Kidney glomerular epithelial cell (primary cell): ENCODE measurements around the gene RAPGEF2.
"Not testable (repeated sequence)": the region's sequence is repeated elsewhere in the genome, so short reads cannot be mapped to it uniquely, and the experiment has no call there.

Experiments used
- DNase-seq: peaks from one replicate; lab custom pipeline; 2025; lab: John Stamatoyannopoulos, UW

Gene RAPGEF2

DNA sequence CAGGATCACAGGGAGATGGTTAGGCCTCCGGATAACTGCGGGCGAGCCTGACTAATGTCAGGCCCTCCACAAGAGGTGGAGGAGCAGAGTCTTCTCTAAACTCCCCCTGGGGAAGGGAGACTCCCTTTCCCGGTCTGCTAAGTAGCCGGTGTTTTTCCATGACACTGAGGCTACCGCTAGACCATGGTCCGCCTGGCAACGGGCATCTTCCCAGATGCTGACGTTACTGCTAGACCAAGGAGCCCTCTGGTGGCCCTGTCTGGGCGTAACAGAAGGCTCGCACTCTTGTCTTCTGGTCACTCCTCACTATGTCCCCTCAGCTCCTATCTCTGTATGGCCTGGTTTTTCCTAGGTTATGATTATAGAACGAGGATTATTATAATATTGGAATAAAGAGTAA lies 213.0 kb downstream of the RAPGEF2 start:
- DNase-seq = not testable (repeated sequence)

DNA sequence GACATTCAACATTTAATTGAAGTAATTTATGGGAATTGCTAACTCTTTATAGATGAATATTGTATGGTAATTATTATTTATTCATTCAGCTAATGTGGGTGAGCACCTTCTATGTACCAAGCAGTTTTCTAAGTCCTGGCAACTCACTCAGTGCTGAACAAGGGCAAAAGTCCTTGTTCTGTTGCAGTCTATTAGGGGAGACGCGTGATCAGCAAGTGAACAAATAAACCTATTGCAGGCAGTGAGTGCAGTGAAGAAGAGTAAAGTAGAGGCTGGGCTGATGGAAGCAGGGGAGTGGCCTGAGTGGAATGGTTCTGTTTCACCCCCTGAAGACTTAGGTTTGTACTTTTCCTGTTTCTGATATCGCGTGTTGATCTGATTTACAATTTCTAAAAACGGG lies 214.3 kb downstream of the RAPGEF2 start:
- DNase-seq = no peak

DNA sequence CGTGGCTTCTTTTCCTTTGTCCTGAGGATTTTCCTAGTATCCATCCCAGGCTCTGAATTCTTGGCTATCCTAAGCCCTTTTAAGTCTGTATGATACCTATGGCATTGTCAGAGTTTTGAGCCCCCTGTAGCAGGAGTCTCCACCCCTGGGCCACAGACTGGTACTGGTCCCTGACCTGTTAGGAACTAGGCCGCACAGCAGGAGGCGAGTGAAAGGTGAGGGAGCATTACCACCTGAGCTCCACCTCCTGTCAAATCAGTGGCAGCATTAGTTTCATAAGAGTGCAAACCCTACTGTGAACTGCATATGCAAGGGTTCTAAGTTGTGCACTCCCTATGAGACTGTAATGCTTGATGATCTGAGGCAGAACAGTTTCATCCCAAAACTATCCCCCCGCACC lies 216.1 kb downstream of the RAPGEF2 start:
- DNase-seq = no peak

DNA sequence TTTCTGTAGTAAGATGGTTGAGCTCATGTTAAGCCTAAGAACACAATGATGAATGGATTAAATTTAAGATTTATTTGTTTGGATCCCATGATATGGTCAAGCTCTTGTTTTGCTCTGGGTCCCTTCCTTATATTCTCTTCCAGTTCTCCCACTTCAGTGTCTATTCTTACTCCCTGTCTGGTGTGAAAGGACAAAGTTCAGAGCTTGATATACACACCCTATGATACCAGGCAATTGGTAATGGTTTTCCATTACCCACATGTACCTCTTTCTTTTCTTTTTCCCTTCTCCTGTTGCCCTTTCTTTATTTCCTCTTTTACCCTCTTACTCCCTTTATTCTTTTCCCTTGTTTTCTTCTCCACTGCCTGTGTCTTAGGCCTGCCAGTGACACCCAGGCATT lies 223.6 kb downstream of the RAPGEF2 start:
- DNase-seq = no peak

DNA sequence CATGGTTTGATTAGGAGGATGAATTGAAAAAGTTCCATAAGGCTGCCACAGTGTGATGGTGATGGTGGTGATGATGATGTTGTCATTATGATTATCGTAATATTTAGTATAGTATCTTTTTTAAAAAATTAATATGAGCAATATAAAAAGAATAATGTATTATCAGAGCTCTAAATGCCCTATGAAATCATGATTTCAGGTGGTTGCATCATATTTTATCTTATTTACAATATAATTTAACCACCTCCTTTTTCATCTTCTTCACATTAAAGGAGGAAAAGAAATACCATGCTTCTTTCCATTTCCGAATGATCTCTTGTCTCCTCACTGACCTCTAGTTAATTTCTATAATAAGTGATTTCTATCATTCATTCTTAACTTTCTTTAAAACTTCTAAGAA lies 225.9 kb downstream of the RAPGEF2 start:
- no peak for DNase-seq

DNA sequence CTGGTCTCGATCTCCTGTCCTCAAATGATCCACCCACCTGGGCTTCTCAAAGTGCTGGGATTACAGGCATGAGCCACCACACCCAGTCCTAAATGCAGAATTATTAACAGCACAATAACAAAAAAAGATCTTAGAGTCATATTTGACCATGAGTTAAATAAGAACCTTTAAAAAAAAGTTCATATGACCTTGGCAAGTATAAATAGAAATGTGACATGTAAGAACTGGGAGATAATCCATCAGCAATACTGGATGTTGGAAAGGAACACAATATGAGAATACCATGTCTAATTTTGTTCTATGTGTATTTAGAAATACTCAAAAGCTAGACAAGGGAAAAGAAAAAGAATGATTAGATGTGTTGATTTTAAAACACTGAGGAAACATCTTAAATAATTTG lies 231.6 kb downstream of the RAPGEF2 start:
- no peak for DNase-seq

DNA sequence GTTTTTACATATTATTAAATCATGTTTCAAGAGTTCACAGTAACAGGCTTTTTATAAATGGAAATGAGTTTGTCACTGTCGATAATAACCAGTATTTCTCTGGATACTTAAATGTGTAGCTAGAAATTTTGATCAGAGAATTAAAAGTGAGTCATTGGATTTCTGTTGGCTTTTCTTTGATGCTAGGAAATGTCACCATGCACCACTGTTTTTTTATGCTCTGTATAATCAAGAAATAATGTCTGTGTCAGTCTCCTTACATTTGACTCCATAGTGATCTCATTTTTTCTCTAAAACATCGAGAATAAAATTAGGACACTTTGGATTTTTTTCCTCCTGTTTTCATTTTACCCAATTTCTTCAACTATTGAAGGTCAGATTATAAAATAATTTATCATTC lies 234.2 kb downstream of the RAPGEF2 start:
- DNase-seq = no peak

DNA sequence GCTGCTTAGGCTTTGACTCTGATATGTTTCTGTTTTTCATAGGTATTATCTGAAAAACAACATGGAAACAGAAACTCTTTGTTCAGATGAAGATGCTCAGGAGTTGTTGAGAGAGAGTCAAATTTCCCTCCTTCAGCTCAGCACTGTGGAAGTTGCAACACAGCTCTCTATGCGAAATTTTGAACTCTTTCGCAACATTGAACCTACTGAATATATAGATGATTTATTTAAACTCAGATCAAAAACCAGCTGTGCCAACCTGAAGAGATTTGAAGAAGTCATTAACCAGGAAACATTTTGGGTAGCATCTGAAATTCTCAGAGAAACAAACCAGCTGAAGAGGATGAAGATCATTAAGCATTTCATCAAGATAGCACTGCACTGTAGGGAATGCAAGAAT lies 238.6 kb downstream of the RAPGEF2 start:
- no peak for DNase-seq

DNA sequence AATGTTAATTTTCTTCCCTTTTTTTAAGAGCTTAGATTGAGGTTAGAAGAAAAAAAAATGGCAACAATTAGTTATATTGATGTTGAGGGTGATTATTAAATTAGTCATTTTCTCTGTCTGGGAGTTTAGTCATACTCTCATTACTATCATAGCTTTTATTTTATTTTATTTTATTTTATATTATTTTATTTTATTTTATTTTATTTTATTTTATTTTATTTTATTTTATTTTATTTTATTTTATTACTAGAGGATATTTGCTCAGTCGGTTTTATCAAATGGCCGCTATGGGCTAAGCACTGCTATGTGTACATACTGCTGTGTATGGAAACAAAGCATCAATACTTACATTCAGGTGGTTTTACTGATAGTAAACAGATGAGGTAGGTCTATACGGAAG lies 239.5 kb downstream of the RAPGEF2 start:
- no peak for DNase-seq

DNA sequence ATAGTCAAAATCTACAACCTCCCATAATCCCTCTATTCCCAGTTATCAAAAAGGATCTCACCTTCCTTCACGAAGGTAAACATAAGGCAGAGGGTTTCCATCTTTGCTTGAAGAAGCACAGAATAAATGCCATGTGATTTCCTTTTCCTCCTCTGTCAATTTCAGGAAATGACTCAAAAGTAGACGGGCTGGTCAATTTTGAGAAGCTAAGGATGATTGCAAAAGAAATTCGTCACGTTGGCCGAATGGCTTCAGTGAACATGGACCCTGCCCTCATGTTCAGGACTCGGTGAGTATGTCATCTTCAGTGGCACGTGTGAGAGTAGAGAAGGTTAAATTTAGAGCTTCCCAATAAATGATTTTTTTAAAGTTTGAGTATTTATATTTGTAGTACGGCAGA lies 240.2 kb downstream of the RAPGEF2 start:
- DNase-seq = no peak

DNA sequence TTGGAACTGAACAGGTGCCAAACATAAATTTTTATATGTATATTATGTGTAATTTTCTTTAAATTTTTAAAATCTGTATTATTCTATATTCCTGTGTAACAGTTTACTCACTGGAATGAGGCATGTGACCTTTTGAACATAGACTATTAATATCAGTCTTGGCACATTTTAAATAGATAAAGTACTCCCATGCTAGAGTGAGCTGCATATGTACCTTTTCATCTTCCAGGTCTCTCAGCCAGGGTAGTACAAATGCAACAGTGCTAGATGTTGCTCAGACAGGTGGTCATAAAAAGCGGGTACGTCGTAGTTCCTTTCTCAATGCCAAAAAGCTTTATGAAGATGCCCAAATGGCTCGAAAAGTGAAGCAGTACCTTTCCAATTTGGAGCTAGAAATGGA lies 242.0 kb downstream of the RAPGEF2 start:
- DNase-seq = no peak

DNA sequence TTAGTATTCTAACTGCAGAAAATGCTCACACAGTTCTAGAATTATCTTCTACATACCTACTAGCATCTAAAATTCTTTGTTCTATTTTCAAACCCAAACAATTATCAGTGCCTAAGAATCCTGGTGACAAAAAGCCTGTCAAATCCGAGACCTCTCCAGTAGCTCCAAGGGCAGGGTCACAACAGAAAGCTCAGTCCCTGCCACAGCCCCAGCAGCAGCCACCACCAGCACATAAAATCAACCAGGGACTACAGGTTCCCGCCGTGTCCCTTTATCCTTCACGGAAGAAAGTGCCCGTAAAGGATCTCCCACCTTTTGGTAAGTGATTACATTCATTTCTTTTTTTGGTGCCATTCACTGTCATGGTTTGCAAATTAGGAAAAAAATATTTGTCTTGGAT lies 243.8 kb downstream of the RAPGEF2 start:
- no peak for DNase-seq

DNA sequence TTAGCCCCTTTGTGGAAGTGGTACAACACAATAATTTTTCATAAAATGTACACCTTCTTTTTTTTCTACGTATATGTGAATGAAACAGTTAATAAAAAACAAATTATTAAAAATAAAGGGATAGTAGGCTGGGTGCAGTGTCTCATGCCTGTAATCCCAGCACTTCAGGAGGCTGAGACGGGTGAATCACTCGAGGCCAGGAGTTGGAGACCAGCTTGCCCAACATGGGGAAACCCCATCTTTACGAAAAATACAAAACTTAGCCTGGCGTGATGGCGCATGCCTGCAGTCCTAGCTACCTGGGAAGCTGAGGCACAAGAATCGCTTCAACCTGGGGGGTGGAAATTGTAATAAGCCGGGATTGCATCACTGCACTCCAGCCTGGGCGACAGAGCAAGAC lies 244.9 kb downstream of the RAPGEF2 start:
- no peak for DNase-seq

DNA sequence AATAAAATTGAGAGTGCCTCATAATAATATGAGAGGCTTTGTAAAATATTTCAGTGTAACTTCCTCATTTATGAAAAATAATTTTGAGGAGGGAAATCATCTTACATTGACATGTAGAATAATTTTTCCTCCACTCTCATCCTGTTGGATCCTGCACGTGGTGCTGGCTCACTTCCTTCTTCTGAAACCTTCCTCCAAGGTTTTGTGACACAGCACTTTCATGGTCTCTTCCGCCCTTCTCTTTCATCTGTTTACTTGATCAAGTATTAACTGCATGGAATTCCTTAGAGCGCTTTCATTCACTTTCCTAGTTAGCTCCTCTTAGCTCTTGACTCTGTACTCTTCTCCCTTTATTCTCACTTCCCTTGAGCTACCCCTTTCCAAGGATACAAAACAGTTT lies 246.5 kb downstream of the RAPGEF2 start:
- DNase-seq = no peak

DNA sequence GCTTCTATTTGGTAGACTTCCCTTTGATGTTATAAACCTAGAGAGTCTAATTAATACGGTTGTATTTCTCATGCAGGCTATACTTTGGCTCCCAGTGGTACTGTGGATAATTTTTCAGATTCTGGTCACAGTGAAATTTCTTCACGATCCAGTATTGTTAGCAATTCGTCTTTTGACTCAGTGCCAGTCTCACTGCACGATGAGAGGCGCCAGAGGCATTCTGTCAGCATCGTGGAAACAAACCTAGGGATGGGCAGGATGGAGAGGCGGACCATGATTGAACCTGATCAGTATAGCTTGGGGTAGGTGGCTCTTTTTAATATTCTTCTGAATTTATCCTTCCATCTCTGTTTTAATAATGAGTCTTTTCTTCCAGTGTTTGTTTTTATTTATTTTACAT lies 249.7 kb downstream of the RAPGEF2 start:
- no peak for DNase-seq

DNA sequence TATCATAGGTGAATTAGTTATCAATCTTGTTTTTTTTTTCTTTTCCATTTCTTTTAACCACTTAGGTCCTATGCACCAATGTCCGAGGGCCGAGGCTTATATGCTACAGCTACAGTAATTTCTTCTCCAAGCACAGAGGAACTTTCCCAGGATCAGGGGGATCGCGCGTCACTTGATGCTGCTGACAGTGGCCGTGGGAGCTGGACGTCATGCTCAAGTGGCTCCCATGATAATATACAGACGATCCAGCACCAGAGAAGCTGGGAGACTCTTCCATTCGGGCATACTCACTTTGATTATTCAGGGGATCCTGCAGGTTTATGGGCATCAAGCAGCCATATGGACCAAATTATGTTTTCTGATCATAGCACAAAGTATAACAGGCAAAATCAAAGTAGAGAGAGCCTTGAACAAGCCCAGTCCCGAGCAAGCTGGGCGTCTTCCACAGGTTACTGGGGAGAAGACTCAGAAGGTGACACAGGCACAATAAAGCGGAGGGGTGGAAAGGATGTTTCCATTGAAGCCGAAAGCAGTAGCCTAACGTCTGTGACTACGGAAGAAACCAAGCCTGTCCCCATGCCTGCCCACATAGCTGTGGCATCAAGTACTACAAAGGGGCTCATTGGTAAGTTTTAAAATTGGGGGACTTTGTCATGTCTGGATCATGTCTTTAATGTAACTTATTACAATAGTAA lies 250.7 kb downstream of the RAPGEF2 start:
- DNase-seq = no peak

DNA sequence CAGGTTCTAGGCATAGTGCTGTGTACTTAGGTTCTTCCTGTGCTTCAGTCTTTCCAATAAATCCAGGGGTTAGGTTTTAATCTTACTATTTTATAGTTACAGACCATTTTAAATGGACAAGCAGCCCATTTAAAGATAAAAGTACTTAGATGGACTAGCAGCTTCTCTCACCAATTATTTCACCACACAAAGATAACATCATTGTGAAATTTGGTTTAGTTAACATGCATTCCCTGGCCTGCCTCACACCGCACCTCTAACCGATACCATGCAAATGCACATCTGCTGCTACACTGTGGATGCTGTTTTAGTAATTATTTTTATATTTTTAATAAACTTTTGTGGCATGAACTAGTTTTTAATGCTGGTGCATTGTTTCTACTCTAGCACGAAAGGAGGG lies 252.6 kb downstream of the RAPGEF2 start:
- DNase-seq = no peak

DNA sequence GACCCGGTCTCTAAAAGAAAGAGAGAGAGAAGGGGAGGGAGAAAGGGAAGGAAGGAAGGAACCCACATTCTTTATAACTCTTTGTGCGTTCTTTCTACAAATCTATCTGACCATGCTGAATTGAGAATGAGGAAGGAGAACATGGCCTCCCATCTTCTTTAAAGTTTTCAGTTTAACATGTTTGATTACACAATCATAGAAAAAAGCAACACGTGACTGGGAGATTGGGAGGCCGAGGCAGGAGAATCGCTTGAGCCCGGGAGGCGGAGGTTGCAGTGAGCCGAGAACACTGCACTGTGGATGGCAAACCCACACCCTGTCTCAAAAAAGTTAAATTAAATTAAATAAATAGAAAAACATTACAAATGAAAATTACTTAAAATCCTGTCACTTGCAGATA lies 254.5 kb downstream of the RAPGEF2 start:
- no peak for DNase-seq

DNA sequence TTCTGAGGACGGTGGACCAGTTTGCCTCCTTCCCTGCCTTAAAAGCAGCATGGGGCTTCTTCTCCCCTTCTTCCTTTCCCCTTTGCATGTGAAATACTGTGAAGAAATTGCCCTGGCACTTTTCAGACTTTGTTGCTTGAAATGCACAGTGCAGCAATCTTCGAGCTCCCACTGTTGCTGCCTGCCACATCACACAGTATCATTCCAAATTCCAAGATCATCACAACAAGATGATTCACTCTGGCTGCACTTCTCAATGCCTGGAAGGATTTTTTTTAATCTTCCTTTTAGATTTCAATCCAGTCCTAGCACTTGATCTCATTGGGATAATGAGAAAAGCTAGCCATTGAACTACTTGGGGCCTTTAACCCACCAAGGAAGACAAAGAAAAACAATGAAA lies 255.3 kb downstream of the RAPGEF2 start:
- DNase-seq = peak; percentile 40

DNA sequence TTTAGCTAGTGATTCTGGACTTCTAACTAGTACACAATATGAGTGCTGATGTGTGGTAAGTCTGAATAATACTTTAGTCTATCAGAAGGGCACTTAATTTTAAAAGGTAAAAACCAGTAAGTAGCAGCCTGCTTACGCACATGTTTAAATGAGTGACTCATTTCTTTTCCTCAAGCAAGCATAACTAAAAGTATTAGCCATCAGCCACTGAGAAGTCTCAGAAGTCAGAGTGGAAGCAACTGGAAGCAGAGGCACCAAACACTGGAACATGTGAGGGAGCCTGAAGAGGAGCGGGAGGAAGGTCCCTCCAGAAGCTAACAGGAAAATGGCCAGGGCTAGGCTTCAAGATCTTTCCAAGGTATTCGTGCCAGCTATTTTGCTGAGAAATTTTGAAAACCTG lies 257.7 kb downstream of the RAPGEF2 start:
- DNase-seq = peak; percentile 39

DNA sequence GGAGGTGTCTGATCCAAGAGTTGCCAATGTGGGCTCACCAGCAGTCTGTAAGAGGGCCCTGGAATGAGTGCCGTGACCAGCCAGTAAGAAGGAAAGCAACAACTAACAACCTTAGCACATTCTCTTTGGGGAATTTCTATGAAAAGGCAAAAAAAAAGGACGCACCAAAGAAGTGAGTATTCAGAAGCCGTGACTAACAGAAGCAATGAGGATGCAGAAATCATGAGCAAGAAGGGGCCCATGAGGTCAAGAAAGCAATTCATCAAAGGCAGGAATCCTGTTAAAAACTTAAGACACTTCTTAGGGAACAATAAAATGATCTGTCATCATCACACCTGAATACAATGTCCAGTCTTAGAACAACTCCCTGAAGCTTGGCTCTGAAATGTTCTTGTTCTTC lies 260.5 kb downstream of the RAPGEF2 start:
- no peak for DNase-seq

DNA sequence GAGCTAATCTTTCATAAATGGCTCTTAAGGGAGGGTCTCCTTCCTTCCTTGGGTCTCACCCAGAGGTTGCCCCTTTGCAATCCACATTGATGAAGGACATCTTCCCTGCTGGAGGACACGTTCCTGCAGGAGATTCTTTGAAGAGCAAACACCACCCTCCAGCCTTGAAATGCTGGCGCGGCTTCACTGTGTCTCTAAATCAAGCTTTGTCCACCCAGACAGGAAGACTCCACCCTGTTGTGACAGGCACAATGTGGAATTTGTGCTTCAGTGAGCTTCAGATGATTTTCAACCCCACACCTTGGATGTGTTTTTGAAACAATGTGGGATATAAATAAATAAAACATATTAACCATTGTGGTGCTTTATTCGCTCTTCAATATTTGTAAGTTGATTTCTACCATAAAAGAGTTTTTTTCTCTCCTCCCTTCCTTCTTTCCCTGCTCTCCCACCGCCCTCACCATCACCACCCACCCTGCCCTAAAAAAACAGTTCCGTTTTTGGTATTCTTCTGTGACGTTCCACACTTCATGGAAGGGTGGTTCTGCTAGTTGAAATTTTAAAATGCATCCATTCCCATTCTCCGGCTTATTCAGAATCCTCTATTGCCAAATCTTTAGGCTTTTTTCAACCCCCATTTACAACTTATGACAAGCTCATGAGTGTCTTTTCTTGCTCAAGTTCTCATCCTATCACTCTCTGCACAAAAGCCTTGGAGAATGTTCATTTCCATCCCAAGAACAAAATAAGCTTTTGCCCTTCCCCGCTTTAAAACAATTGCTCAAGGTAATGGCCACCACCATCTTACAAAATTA lies 264.3 kb downstream of the RAPGEF2 start:
- no peak for DNase-seq

DNA sequence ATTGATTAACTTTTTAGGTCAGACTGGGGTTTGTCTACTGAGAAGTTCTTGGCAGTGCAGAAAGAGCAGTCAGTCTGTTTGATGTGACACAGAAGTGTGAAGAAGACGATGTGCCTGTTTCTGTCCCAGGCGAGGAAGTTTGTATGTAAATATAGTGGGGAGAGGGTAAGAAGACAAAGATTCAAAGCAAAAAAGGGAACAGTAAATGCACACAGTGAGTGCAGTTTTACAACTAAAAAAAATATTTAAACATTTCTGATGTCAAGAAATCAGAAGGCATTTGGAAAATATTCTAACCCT lies 264.9 kb downstream of the RAPGEF2 start:
- no peak for DNase-seq

DNA sequence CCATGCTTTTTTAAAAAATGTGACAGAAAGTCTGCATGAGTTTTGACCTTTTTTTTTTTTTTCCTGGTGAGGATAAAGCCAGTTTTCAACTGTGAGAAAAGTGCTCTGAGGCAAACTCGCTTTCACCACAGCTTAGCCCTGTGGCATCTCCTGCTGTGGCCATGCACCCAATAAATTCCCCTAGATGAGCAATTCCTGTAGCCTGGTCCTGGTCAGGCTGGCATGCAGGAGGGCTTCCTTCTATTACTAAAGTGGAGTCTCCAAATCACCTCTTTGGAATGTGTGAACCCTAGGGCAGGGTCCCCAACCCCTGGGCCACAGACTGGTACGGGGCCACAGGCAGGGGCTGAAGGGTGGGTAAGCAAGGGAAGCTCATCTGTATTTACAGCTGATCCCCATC lies 265.4 kb downstream of the RAPGEF2 start:
- DNase-seq = no peak
